Ishikawa (cell line): ENCODE data around the gene SLC2A6.

Source experiments
- CEBPB ChIP-seq: IDR thresholded peaks from 2 replicates; pipeline ENCODE4 v1.6.1; 2012
- CREB1 ChIP-seq: IDR thresholded peaks from 2 replicates; pipeline ENCODE4 v1.6.1; 2012; ENCODE audit warnings: low read depth
- EGR1 ChIP-seq: IDR thresholded peaks from 2 replicates; pipeline ENCODE4 v1.6.1; 2012
- EP300 ChIP-seq: IDR thresholded peaks from 2 replicates; pipeline ENCODE4 v1.6.1; 2012; ENCODE audit warnings: borderline replicate concordance
- FOXM1 ChIP-seq: IDR thresholded peaks from 2 replicates; pipeline ENCODE4 v1.6.1; 2012; ENCODE audit warnings: low read depth, borderline replicate concordance
- MAX ChIP-seq: IDR thresholded peaks from 2 replicates; pipeline ENCODE4 v1.6.1; 2012
- NFIC ChIP-seq: IDR thresholded peaks from 2 replicates; pipeline ENCODE4 v1.6.1; 2012
- RAD21 ChIP-seq: IDR thresholded peaks from 2 replicates; pipeline ENCODE4 v1.6.1; 2012; ENCODE audit warnings: low read depth
- TAF1 ChIP-seq: IDR thresholded peaks from 2 replicates; pipeline ENCODE4 v1.6.1; 2012; ENCODE audit warnings: low read depth, mild to moderate bottlenecking
- TCF12 ChIP-seq: IDR thresholded peaks from 2 replicates; pipeline ENCODE4 v1.6.1; 2012; ENCODE audit warnings: low read depth
- TEAD4 ChIP-seq: IDR thresholded peaks from 2 replicates; pipeline ENCODE4 v1.6.1; 2012
- YY1 ChIP-seq: IDR thresholded peaks from 2 replicates; pipeline ENCODE4 v1.6.1; 2012; ENCODE audit warnings: low read depth
- ZBTB7A ChIP-seq: IDR thresholded peaks from 2 replicates; pipeline ENCODE4 v1.6.1; 2012; ENCODE audit warnings: low read depth
- TF ChIP-seq, protein P1 (sequence below): IDR thresholded peaks from 2 replicates; pipeline ENCODE4 v1.6.1; 2012
- TF ChIP-seq, protein P2 (sequence below): IDR thresholded peaks from 2 replicates; pipeline ENCODE4 v1.6.1; 2012; ENCODE audit warnings: low read depth, mild to moderate bottlenecking

SLC2A6 gene

DNA sequence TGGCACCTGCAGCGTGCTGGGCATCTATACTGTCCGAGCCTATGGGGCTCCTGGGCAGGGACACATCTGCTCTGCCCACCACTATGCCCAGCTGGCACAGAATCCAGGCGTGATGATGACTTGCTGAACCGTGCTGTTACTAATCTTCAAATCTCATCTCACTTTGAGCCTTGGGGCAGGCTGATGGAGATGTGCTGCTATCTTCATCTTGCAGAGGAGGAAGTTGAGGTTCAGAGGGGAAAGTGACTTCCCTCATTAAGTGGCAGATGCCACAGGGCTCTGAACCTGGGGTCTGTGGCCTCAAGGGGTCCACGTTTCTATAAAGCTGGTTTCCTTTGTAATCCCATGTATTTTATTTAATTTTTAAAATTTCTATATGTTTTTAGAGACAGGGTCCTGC lies 4.7 kb downstream of the SLC2A6 start:
- TF ChIP-seq RAD21 = no peak
- no peak for TF ChIP-seq TCF12
- TF ChIP-seq, protein P1, sequence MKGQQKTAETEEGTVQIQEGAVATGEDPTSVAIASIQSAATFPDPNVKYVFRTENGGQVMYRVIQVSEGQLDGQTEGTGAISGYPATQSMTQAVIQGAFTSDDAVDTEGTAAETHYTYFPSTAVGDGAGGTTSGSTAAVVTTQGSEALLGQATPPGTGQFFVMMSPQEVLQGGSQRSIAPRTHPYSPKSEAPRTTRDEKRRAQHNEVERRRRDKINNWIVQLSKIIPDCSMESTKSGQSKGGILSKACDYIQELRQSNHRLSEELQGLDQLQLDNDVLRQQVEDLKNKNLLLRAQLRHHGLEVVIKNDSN = no peak
- no peak for TF ChIP-seq EP300
- TF ChIP-seq, protein P2, sequence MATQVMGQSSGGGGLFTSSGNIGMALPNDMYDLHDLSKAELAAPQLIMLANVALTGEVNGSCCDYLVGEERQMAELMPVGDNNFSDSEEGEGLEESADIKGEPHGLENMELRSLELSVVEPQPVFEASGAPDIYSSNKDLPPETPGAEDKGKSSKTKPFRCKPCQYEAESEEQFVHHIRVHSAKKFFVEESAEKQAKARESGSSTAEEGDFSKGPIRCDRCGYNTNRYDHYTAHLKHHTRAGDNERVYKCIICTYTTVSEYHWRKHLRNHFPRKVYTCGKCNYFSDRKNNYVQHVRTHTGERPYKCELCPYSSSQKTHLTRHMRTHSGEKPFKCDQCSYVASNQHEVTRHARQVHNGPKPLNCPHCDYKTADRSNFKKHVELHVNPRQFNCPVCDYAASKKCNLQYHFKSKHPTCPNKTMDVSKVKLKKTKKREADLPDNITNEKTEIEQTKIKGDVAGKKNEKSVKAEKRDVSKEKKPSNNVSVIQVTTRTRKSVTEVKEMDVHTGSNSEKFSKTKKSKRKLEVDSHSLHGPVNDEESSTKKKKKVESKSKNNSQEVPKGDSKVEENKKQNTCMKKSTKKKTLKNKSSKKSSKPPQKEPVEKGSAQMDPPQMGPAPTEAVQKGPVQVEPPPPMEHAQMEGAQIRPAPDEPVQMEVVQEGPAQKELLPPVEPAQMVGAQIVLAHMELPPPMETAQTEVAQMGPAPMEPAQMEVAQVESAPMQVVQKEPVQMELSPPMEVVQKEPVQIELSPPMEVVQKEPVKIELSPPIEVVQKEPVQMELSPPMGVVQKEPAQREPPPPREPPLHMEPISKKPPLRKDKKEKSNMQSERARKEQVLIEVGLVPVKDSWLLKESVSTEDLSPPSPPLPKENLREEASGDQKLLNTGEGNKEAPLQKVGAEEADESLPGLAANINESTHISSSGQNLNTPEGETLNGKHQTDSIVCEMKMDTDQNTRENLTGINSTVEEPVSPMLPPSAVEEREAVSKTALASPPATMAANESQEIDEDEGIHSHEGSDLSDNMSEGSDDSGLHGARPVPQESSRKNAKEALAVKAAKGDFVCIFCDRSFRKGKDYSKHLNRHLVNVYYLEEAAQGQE = no peak
- TF ChIP-seq ZBTB7A = no peak
- TF ChIP-seq NFIC = no peak
- no peak for TF ChIP-seq MAX
- no peak for TF ChIP-seq CEBPB
- TF ChIP-seq EGR1 = no peak
- TF ChIP-seq TEAD4 = no peak
- no peak for TF ChIP-seq CREB1
- TF ChIP-seq FOXM1 = no peak
- TF ChIP-seq YY1 = no peak
- no peak for TF ChIP-seq TAF1

- TF ChIP-seq TCF12 = no peak
- TF ChIP-seq TAF1 = no peak
- TF ChIP-seq, protein P1 = no peak
- no peak for TF ChIP-seq FOXM1
- no peak for TF ChIP-seq TEAD4
- TF ChIP-seq CREB1 = no peak
- TF ChIP-seq EGR1 = no peak
- TF ChIP-seq ZBTB7A = no peak
- TF ChIP-seq RAD21 = no peak
- no peak for TF ChIP-seq YY1
- TF ChIP-seq, protein P2 = no peak
- no peak for TF ChIP-seq NFIC
- TF ChIP-seq EP300 = no peak
- no peak for TF ChIP-seq CEBPB
- no peak for TF ChIP-seq MAX
These were observed 5.2 kb downstream of the SLC2A6 start for GRCh38 chr9:133473743-133474142.

DNA sequence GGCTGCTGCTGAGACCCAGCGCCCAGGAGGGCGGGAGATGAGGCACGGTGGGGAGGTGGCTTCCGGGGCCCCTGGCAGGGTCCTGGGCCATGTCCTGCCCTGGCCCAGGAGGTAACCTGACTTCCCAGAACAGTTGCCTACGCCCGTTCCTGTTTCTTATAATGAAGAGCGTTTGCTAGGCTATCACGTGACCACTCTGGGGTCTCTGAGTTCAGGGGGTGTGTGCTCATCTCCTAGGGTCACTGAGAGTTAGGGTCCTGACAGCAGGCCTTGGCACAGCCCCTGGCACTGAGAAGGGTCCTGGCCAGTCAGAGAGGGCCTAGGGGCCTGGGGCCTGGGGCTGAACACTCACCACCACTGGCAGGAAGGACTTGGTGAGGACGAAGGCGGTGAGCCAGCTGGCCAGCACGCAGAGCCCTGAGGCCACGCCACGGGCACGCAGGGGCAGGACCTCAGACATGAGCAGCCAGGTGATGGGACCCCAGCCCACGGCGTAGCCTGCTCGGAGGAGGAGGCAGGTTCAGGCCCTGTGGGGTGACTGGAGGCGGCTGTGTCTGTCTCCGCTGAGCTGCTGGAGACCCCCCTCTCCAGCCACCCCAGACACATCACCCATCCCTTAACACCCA lies 6.0 kb downstream of the SLC2A6 start:
- TF ChIP-seq NFIC (no peak), CREB1 (no peak), RAD21 (no peak), YY1 (no peak), EP300 (no peak), TEAD4 (no peak), EGR1 (no peak), MAX (no peak), ZBTB7A (no peak), CEBPB (no peak), TAF1 (no peak), TCF12 (no peak), FOXM1 (no peak)
- TF ChIP-seq, protein P2 = no peak
- TF ChIP-seq, protein P1 = no peak
